Stimulated activated CD4-positive, alpha-beta T cell treated with anti-CD3 and anti-CD28 coated beads, Interleukin-2, amount 100 ng/mL, for 48 hours (primary cell): ENCODE data around the gene TDO2.
"Not testable (repeated sequence)": the region's sequence is repeated elsewhere in the genome, so short reads cannot be mapped to it uniquely, and the experiment has no call there.

Experiments used
- DNase-seq, 2 donors: peaks; one replicate each; pipeline ENCODE4 v3.0.0-alpha.2; 2020

Gene TDO2

DNA sequence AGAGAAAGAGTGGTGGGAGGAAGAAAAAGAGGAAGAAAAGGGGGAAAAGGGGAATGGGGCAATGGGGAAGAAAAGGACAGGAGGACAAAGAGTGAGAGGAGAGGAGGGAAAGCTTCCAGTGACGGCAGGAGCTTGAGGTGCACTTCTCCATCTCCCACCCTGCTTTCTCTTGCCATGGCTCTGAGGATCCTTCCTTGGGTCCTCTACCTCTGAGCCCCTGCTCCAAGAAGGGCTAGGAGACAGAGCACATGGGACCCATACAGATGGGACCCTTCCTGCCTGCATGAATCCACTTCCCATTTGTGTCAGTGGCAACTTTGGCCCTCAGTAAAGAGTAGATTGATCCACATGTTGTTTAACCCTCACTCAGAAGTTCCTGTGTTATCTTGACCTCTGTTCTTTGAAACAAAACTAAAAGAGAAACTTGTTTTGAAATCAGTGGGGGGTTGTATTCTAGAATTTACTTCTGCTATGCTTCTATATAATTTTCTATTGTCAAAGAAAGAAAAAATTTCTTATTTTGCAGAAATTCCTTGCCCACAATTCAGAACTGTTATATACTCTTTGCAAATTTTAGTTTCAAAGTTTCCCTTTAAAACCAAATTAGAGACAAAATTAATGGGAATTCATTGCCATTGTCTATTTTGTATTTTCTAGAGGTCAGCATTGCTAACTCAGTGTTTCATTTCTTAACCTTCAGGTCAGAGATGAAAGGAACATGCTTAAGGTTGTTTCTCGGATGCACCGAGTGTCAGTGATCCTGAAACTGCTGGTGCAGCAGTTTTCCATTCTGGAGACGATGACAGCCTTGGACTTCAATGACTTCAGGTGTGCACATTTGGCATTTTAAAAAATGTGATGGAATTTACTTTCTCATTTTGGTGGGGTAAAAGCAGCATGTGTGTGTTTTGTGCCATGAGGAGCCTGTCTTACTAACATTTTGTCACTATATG, 5.0 kb downstream of the TDO2 start:
- DNase-seq = no peak

DNA sequence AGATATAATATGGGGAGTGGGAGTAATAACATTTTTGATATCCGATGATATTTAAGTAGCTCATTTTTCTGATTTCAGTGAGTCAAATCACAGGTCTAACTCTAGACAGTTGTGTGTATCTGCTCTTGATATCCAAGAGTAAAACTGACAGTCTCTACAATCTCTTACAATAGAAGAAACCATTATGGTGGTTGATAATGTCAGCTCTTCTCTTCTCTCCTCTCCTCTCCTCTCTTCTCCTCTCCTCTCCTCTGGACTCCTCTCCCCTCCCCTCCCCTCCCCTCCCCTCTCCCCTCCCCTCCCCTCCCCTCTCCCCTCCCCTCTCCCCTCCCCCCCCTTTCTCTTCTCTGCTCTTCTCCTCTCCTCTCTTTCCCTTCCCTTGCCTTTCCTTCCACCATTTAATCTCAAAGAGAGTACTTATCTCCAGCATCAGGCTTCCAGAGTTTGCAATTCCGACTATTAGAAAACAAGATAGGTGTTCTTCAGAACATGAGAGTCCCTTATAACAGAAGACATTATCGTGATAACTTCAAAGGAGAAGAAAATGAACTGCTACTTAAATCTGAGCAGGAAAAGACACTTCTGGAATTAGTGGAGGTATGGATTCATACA, 6.2 kb downstream of the TDO2 start:
- DNase-seq = no peak

DNA sequence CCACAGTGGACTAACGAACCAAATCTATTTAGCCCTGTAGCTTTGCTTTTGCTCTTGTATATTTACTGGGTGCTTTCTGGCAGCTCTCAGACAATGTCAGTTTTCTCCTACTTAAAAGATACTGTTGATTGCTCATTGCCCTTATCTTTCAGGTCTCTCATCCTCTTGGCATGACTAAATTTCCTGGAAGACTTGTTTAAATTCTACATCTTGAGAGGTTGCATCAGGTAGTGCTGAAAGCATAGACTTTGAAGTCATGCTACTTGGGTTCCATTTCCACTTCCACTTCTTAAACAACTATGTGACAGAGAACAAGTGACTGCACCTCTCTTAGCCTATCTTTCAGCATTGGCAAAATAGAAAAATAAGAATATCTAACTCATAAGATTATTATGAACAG, 8.4 kb downstream of the TDO2 start:
- DNase-seq = no peak

DNA sequence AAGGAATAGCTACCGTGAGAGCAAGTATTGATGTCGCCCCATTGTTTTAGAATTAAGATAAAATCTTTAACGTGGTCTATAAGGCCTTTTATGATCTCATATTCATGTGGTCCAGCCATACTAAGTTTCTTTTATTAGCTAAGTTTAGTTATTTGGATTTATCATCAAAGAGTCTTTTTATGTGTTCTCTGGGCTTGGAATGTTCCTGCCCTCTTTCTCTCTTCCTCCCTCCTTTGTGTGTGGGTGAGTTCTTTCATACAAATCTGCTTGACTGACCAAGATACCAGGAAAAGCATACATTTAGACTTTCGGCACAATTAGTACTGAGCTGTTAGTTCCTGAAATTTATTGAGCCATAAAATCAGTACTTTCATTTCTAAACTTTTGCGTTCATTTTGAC, 11.3 kb downstream of the TDO2 start:
- no peak for DNase-seq

DNA sequence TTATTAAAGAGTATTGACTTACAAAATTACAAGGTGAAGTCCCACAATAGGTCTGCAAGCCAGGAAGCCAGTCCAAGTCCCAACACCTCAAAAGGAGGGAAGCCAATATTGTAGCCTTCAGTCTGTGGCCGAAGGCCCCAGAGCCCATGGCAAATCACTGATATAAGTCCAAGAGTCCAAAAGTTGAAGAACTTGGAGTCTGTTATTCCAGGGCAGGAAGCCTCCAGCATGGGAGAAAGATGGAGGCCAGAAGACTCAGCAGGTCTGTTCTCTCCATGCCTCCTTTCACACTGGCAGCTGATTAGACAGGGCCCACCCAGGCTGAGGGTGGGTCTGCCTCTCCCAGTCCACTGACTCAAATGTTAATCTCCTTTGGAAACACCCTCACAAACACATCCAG, 18.1 kb downstream of the TDO2 start:
- DNase-seq = no peak

- DNase-seq = no peak
Observed at GRCh38 chr4:155924637-155925036, 21.1 kb downstream of the TDO2 start.

- DNase-seq = no peak
Observed at GRCh38 chr4:155929833-155930232, 26.3 kb downstream of the TDO2 start.

- no peak for DNase-seq
Observed at GRCh38 chr4:155930330-155930729, 26.8 kb downstream of the TDO2 start.

GRCh38 chr4:155931634-155932033, 28.1 kb downstream of the TDO2 start:
- DNase-seq = no peak

DNA sequence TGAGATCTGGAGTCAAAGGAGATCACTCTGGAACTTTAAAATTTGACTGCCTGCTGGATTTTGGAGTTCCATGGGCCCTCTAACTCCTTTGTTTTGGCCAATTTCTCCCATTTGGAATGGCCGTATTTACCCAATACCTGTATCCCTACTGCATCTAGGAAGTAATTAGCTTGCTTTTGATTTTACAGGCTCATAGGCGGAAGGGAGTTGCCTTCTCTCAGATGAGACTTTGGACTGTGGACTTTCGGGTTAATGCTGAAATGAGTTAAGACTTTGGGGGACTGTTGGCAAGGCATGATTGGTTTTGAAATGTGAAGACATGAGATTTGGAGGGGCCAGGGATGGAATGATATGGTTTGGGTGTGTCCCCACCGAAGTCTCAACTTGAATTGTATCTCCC, 31.1 kb downstream of the TDO2 start:
- DNase-seq = not testable (repeated sequence)

GRCh38 chr4:155935389-155935986, 32.0 kb downstream of the TDO2 start:
- DNase-seq = no peak

DNA sequence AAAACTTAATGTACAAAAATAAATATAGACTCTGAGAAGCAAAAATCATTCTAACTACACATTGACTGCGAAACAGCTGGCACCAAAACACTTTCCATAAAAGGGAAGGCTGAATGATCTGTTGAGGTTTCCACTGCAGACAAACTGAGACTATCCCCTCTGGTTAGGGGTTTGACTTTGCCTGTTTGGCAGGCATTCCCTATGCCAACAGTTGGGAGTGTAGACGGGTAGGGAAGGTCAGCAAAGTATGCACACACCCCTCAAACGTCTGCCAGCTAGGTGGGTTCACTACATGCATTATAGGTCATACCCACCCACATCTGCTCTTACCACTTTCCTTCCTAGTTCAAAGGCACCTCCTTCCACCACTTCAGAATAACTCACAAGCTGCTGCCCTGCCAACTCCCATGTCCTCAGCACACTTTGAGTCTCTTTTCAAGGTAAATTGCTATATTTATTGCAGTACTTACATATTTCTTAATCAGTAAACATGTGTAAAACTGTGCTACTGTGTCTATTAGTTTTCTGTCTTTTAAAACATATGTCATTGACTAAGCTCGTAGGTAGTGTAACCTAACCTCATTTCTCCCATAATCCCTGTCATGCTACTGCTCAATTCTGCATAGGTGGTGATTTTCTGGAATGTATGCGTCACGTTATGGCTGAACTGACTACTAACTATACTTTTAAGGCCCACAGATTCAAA, 37.7 kb downstream of the TDO2 start:
- no peak for DNase-seq

DNA sequence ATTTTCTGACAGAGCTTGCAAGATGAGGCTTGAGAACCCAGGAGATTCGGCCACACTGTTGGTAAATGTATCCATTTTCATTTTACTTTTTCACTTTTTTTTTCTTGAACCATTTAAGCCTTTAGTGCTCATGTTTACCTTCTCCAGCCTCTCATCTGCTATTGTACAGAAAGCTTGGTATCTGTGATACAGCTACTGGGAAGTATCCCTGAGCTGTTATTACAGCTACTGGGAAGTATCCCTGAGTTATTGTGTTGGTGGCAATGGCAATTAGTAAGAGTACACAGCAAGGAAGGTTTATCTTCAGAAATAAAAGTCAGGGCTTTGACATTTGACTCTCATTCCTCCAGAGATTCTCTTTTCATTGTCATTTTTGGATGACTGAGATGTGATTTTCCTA, 38.3 kb downstream of the TDO2 start:
- no peak for DNase-seq

DNA sequence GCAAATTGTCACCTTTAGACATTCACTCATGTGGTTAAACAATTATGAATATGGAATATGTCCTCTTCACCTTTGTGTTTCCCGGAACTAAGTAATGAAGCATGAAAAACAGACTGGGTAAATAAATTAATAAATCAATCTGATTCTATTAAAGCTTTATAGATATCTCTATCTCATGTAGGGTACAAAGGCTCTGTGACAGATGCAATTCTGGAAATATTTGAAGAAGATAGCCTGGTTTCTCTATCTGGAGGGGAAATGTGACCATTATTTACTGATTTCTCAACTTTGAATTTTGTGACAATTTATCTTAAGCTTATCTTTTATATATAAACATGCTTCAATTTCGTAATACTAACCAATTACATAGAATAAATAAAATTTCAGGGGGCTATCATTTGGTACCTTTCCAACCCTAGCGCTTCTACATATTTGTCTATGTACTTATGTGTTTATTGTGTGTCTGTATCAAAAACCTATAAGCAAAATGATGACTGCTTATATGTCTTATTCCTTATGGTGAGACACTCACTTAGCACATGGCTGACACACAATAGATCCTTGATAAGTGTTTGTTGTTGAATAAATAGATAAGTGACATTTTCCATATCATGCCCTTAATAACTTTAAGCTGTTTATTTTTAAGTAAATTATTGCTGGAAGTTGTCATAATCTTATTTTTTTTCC, 40.3 kb downstream of the TDO2 start:
- DNase-seq = no peak

GRCh38 chr4:155944516-155944915, 41.0 kb downstream of the TDO2 start:
- DNase-seq = no peak

DNA sequence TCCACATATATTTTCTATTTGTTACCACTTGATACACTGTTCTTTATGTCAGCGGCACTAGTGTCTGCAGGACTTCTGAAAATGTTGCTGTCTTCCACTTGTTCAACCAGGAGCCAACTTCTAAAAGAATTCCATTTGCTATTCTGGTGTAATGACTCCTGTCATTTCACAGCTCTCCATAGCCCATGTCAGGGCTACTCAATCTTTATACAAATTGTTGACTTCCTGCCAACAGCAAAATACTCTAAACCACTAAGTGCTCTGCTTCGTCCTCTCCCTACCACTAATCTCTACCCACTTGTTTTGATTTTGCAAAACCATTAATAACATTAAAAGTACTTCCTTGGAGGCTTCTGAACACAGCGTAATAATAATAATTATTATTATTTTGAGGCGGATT, 43.0 kb downstream of the TDO2 start:
- no peak for DNase-seq

GRCh38 chr4:155948541-155948940, 45.0 kb downstream of the TDO2 start:
- DNase-seq = no peak

- no peak for DNase-seq
Observed at GRCh38 chr4:155950461-155950860, 47.0 kb downstream of the TDO2 start.

- DNase-seq = no peak
Observed at GRCh38 chr4:155952501-155952901, 49.0 kb downstream of the TDO2 start.

DNA sequence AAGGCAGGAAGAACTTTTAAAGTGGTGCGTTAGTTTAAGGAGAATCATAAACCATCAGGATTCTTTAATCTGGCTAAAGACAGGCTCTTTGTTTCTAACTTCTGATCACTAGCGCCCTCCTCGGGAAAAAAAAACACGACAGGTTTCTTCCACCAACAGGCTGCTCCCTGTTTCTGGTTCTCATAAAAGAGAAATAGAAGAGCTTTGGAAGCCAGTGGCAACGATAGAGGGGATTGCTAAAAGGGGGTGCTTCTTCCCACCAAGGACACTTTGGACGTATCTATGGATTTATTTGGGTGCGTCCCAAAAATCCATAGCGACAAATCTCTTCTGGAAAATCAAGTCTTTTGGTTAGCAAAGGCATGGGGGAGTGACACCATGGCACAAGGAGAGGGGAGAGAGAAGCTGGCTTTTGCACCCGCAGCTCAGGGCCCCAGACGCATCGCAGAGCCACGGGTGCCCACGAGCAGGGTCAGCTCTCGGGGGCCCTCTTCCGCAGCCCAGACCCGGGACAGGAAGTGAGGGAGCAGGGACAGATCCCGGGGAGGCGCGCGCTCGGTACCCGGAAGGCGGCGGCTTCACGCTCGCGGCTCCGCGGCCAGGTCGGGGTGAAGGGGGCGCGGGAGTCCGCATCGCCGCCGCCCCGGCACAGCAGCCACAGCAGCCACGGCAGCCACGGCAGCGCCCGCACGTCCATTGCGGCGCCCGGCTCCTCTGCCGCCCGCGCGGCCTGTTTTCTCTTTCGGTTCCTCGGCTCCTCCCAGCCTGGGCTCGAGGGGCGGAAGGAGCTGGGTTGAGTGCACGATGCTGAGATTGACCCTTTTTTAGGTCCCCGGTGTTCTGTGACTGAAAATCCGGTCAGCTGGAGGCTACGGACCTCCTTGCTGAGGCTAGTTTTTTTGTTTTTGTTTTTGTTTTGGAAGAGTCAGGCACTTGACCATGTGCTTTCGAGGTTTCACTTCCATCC, 49.9 kb downstream of the TDO2 start, which contains the start of gene CTSO:
Gene CTSO, minus strand, starts transcription at position 716 of the 967 bp plus-strand sequence. Its CDS starts 19 bp downstream, at position 697.
- peak; percentile 47 to 61 for DNase-seq

DNA sequence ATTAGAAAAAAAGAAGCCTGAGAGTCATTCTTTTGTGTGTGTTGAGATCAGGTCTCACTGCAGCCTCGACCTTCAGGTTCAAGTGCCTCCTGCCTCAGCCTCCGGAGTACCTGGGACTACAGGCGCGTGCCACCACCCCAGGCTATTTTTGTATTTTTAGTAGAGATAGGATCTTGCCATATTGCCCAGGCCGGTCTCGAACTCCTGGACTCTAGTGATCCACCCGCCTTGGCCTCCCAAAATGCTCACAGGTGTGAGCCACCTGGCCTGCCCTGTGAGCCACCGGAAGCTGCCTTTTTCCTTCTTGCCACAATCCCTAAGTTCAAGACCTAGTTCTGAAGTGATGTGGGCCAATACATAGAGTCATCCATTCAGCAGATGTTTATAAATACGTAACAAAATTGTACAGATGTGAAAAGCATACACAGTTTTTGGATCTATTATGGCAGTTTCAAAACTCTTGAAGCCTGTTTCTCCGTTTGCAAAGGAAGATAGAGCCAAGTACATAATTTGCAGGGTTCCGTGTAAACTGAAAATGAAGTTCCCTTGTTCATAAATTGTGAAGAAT, 50.7 kb downstream of the TDO2 start:
- DNase-seq = no peak
